HepG2 (cell line): ENCODE data around the gene THSD4. TPM values are rescaled to one million over a fixed set of nuclear protein-coding genes. Genes with fewer than 3 reads are reported as not detected.

Experiments used
- ATAC-seq: fragments of 200-7000 bp; cut with Tn5 transposase; 3 replicates; pipeline ENCODE4 v1.9.1; 2020; ENCODE audit warnings: mild to moderate bottlenecking, moderate library complexity
- BruUV-seq: library from RNA; stranded (reverse); fragments of 400-500 nt; replicated peaks from 2 replicates; lab custom pipeline; 2021; lab: Mats Ljungman, UMichigan
- CTCF ChIA-PET: fragments of 300-600 bp; formaldehyde crosslinking; extraction: SDS; loops from one replicate; lab custom pipeline; 2021; ENCODE audit warnings: low total read pairs, inconsistent platforms, low intra/inter-chr PET ratio; lab: Yijun Ruan, JAX
- POLR2A ChIA-PET: fragments of 350-600 bp; sonication (Branson Sonifier 250); formaldehyde crosslinking; loops from one replicate; lab custom pipeline; 2020; ENCODE audit warnings: antibody characterized with exemption, inconsistent platforms; lab: Yijun Ruan, JAX
- DNase-seq: peaks from one replicate; pipeline ENCODE4 v3.0.0-alpha.2; 2015; ENCODE audit warnings: low spot score
- FAIRE-seq: peaks from 3 replicates; lab custom pipeline; 2011; peaks lifted over from hg19 to GRCh38; lab: Jason Lieb, UNC
- H2AFZ ChIP-seq: one replicate; pipeline ENCODE4 v1.6.1; 2011; ENCODE audit warnings: low read length, inconsistent platforms
- H3K27ac ChIP-seq: fragments of 300-600 bp; 3 replicates; pipeline ENCODE4 v1.8.0; 2011; ENCODE audit warnings: mixed run types, mild to moderate bottlenecking, mixed read lengths, low read length, inconsistent platforms; ENCODE audit not compliant: insufficient read depth; ENCODE audit errors: extremely low read length
- H3K27me3 ChIP-seq, 2 experiments: fragments of 200-600 bp in 1 of 2; 2 replicates in 1 of 2; 3 replicates in 1 of 2; pipeline versions ENCODE4 v1.6.0 to v1.8.0; 2011; ENCODE audit warnings: low read length in 2 of 2, mild to moderate bottlenecking in 2 of 2, moderate library complexity in 2 of 2, inconsistent platforms in 1 of 2; ENCODE audit not compliant: insufficient read depth in 2 of 2, control insufficient read depth in 1 of 2
- H3K36me3 ChIP-seq, 2 experiments: fragments of 200-600 bp in 1 of 2; replicated peaks in 1 of 2; 2 replicates in 1 of 2; 3 replicates in 1 of 2; pipeline versions ENCODE4 v1.5.1 to v1.8.0; 2011; ENCODE audit warnings: low read length in 2 of 2, inconsistent platforms in 1 of 2; ENCODE audit not compliant: insufficient read depth in 2 of 2, control insufficient read depth in 1 of 2
- H3K4me1 ChIP-seq: 2 replicates; pipeline ENCODE4 v1.5.1; 2012; ENCODE audit warnings: low read length, inconsistent platforms; ENCODE audit not compliant: insufficient read depth
- H3K4me2 ChIP-seq: 2 replicates; pipeline ENCODE4 v1.6.0; 2011; ENCODE audit warnings: low read depth, low read length, inconsistent platforms
- H3K4me3 ChIP-seq, 3 experiments: fragments of 200-600 bp in 1 of 3; sonication (generic), shearing (Covaris generic) in 1 of 3; replicated peaks in 1 of 3; 2 replicates each; pipeline ENCODE4 v1.5.1; 2011 to 2016; ENCODE audit warnings: low read length in 3 of 3, inconsistent platforms in 2 of 3, low read depth in 2 of 3, mild to moderate bottlenecking in 2 of 3, control low read depth in 1 of 3, mixed read lengths in 1 of 3; ENCODE audit not compliant: insufficient read depth in 1 of 3
- H3K79me2 ChIP-seq: one replicate; pipeline ENCODE4 v1.6.1; 2011; ENCODE audit warnings: low read length, inconsistent platforms; ENCODE audit not compliant: insufficient read depth
- H3K9ac ChIP-seq: 2 replicates; pipeline ENCODE4 v1.6.0; 2011; ENCODE audit warnings: mild to moderate bottlenecking, low read depth, low read length, inconsistent platforms; ENCODE audit not compliant: insufficient read depth
- H3K9me3 ChIP-seq: 2 replicates; pipeline ENCODE4 v1.5.1; 2012; ENCODE audit warnings: mild to moderate bottlenecking, low read length
- H4K20me1 ChIP-seq: 2 replicates; pipeline ENCODE4 v1.6.0; 2011; ENCODE audit warnings: inconsistent platforms, mild to moderate bottlenecking, low read length, moderate library complexity; ENCODE audit not compliant: insufficient read depth
- CREBL2 ChIP-seq: sonication (generic); formaldehyde crosslinking; IDR thresholded peaks from 2 replicates; pipeline ENCODE4 v1.8.1; 2023; ENCODE audit warnings: missing genetic modification reagents, mild to moderate bottlenecking, borderline replicate concordance
- CSRNP1 ChIP-seq: sonication (generic); formaldehyde crosslinking; IDR thresholded peaks from 2 replicates; pipeline ENCODE4 v1.8.1; 2023; ENCODE audit warnings: mild to moderate bottlenecking, missing genetic modification reagents
- NBN ChIP-seq: fragments of 450-650 bp; conservative IDR thresholded peaks from 2 replicates; pipeline ENCODE4 v1.6.1; 2017
- SMAD3 ChIP-seq: sonication (generic); formaldehyde crosslinking; IDR thresholded peaks from 2 replicates; pipeline ENCODE4 v1.4.0; 2020; ENCODE audit warnings: missing genetic modification reagents
- SOX13 ChIP-seq, 3 experiments: fragments of 450-650 bp in 1 of 3; sonication (generic) in 1 of 3; formaldehyde crosslinking in 1 of 3; IDR thresholded peaks in 2 of 3; conservative IDR thresholded peaks in 1 of 3; 2 replicates each; pipeline versions ENCODE4 v1.5.0 to v1.6.1; 2016 to 2020; ENCODE audit warnings: antibody characterized with exemption in 1 of 3, mild to moderate bottlenecking in 1 of 3, missing compliant biosample characterization in 1 of 3, missing genetic modification reagents in 1 of 3, moderate library complexity in 1 of 3
- ZFP36 ChIP-seq: fragments of 150-350 bp; IDR thresholded peaks from 2 replicates; pipeline ENCODE4 v1.6.1; 2018; ENCODE audit warnings: borderline replicate concordance, low read length, low read depth; ENCODE audit not compliant: partially characterized antibody
- ZNF256 ChIP-seq: sonication (generic); formaldehyde crosslinking; conservative IDR thresholded peaks from 2 replicates; pipeline ENCODE4 v1.4.0; 2020; ENCODE audit warnings: missing genetic modification reagents
- ZNF275 ChIP-seq: sonication (generic); formaldehyde crosslinking; IDR thresholded peaks from 2 replicates; pipeline ENCODE4 v1.8.0; 2022; ENCODE audit warnings: missing genetic modification reagents, mild to moderate bottlenecking, inconsistent platforms, borderline replicate concordance
- ZNF878 ChIP-seq: sonication (generic); formaldehyde crosslinking; IDR thresholded peaks from 2 replicates; pipeline ENCODE4 v1.8.1; 2023; ENCODE audit warnings: mild to moderate bottlenecking, missing genetic modification reagents, moderate library complexity
- in situ Hi-C: cut with HindIII; loops from 2 replicates; pipeline ENCODE4 v1.10.0; 2017; ENCODE audit warnings: low pct_unique_long_range_greater_than_20kb; ENCODE audit not compliant: extremely low pct_ligation_motif_present
- intact Hi-C: fragments of 100-400 bp; cut with micrococcal nuclease; formaldehyde crosslinking; loops from one replicate; pipeline ENCODE4 v1.10.0; 2022; ENCODE audit not compliant: unreplicated experiment
- polyA plus RNA-seq, 8 experiments: library from polyadenylated mRNA; depleted of rRNA in 3 of 8; stranded (reverse) in 7 of 8; unstranded in 1 of 8; fragments of >200 nt; fragmentation: Illumina TruSeq in 4 of 8; extraction: Trizol in 4 of 8; gene quantifications; 2 replicates each; pipeline versions ENCODE4 v1.2.1 to v1.2.3, GENCODE V29; 2011 to 2016; ENCODE audit warnings: low read depth in 4 of 8, missing spikeins in 1 of 8, mixed read lengths in 1 of 8; ENCODE audit not compliant: insufficient read depth in 1 of 8
- total RNA-seq, 5 experiments: library from RNA; depleted of rRNA; stranded (reverse); fragments of >200 nt; fragmentation: Illumina TruSeq; extraction: Trizol; gene quantifications; 2 replicates each; pipeline ENCODE4 v1.2.3, GENCODE V29; 2016; ENCODE audit warnings: low read depth in 1 of 5
- TF ChIP-seq, protein P1 (sequence below): sonication (generic); formaldehyde crosslinking; IDR thresholded peaks from 2 replicates; pipeline ENCODE4 v1.4.0; 2020; ENCODE audit warnings: missing genetic modification reagents
- TF ChIP-seq, protein P2 (sequence below): sonication (generic); formaldehyde crosslinking; IDR thresholded peaks from 2 replicates; pipeline ENCODE4 v1.5.0; 2020; ENCODE audit warnings: missing genetic modification reagents, mild to moderate bottlenecking, borderline replicate concordance

Gene THSD4
- total and polyA plus RNA-seq, 2 of the 13 experiments (the other 11 are each of a cell fraction or from before 2014, with no cell fraction given), result 0.07 to 0.21 TPM

GRCh38 chr15:71542836-71543235 is 427.6 kb downstream of the THSD4 start:
- no peak for TF ChIP-seq CSRNP1 (CRISPR knock-in tag)
- TF ChIP-seq ZNF275, result no peak
- TF ChIP-seq CREBL2 (CRISPR knock-in tag), result no peak
- no peak for TF ChIP-seq ZFP36
- TF ChIP-seq, protein P1, sequence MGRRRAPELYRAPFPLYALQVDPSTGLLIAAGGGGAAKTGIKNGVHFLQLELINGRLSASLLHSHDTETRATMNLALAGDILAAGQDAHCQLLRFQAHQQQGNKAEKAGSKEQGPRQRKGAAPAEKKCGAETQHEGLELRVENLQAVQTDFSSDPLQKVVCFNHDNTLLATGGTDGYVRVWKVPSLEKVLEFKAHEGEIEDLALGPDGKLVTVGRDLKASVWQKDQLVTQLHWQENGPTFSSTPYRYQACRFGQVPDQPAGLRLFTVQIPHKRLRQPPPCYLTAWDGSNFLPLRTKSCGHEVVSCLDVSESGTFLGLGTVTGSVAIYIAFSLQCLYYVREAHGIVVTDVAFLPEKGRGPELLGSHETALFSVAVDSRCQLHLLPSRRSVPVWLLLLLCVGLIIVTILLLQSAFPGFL (CRISPR knock-in tag), result no peak
- no peak for TF ChIP-seq SMAD3
- no peak for TF ChIP-seq ZNF256 (CRISPR knock-in tag)
- TF ChIP-seq, protein P2, sequence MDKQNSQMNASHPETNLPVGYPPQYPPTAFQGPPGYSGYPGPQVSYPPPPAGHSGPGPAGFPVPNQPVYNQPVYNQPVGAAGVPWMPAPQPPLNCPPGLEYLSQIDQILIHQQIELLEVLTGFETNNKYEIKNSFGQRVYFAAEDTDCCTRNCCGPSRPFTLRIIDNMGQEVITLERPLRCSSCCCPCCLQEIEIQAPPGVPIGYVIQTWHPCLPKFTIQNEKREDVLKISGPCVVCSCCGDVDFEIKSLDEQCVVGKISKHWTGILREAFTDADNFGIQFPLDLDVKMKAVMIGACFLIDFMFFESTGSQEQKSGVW, result no peak
- no peak for TF ChIP-seq ZNF878 (CRISPR knock-in tag)
- TF ChIP-seq NBN, result no peak
- no peak for TF ChIP-seq SOX13 (IDR thresholded peaks at IDR 0.05)
- TF ChIP-seq SOX13 (CRISPR knock-in tag; conservative IDR thresholded peaks at IDR 0.05 in 1 of 2, IDR thresholded peaks at IDR 0.05 in 1 of 2), result no peak
- Histone ChIP-seq H3K9me3 (no peaks in the 10 kb centered on the region), H3K4me1 (no peaks in the 10 kb centered on the region), H3K79me2 (no peaks in the 10 kb centered on the region), H3K27ac (no peak overlapping the region), H3K9ac (no peak overlapping the region), H3K4me3 (no peak overlapping the region), H3K4me2 (no peak overlapping the region), H4K20me1 (no peaks in the 10 kb centered on the region), H3K36me3 (no peaks in the 10 kb centered on the region), H2AFZ (no peak overlapping the region), H3K27me3 (peaks cover 0 to 3% of the 10 kb centered on the region in 2 experiments; a peak in 1 of 5 replicates)
- FAIRE-seq, result no peak
- no peak for DNase-seq
- no TSS peak for BruUV-seq
- in situ Hi-C loops (no loop called here), intact Hi-C loops (no loop called here)
- no peak for ATAC-seq
- ChIA-PET CTCF (no interaction called here), POLR2A (no interaction called here)
